Neural cell (in vitro differentiated cells): ENCODE data around the gene PIAS1. TPM values are rescaled to one million over a fixed set of nuclear protein-coding genes. Genes with fewer than 3 reads are reported as not detected.

Experiments
- H2AFZ ChIP-seq: fragments of 200-600, 300-800 bp; sonication (generic), shearing (Covaris generic); 2 replicates; pipeline ENCODE4 v1.6.0; 2014; ENCODE audit warnings: low read depth, mild to moderate bottlenecking, antibody characterized with exemption, low read length, moderate library complexity
- H3F3A ChIP-seq: fragments of 200-600 bp; shearing (Covaris generic); 2 replicates; pipeline ENCODE4 v1.6.1; 2016; ENCODE audit warnings: mild to moderate bottlenecking, moderate library complexity, mixed read lengths, antibody characterized with exemption, low read length; ENCODE audit not compliant: insufficient read depth, poor library complexity, severe bottlenecking
- H3K27ac ChIP-seq: fragments of 200-600, 300-800 bp; sonication (generic), shearing (Covaris generic); 2 replicates; pipeline ENCODE4 v1.5.1; 2014; ENCODE audit warnings: mild to moderate bottlenecking, low read length, moderate library complexity
- H3K27me3 ChIP-seq: fragments of 300-800, 200-600 bp; sonication (generic), shearing (Covaris generic); 2 replicates; pipeline ENCODE4 v1.6.0; 2014; ENCODE audit warnings: mild to moderate bottlenecking, low read depth, low read length, moderate library complexity; ENCODE audit not compliant: insufficient read depth
- H3K36me3 ChIP-seq: fragments of 300-800, 200-600 bp; sonication (generic), shearing (Covaris generic); 2 replicates; pipeline ENCODE4 v1.5.1; 2014; ENCODE audit warnings: mild to moderate bottlenecking, antibody characterized with exemption, low read length, moderate library complexity; ENCODE audit not compliant: insufficient read depth
- H3K4me2 ChIP-seq: fragments of 300-800, 200-600 bp; sonication (generic), shearing (Covaris generic); 2 replicates; pipeline ENCODE4 v1.6.0; 2014; ENCODE audit warnings: mild to moderate bottlenecking, low read length
- H3K4me3 ChIP-seq: fragments of 300-800, 200-600 bp; sonication (generic), shearing (Covaris generic); 2 replicates; pipeline ENCODE4 v1.5.1; 2014; ENCODE audit warnings: mild to moderate bottlenecking, low read length, moderate library complexity
- H3K79me2 ChIP-seq: fragments of 200-600 bp; shearing (Covaris generic); replicated peaks from 2 replicates; pipeline ENCODE4 v1.6.0; 2014; ENCODE audit warnings: mild to moderate bottlenecking, low read length, moderate library complexity; ENCODE audit not compliant: insufficient read depth
- H3K9ac ChIP-seq: fragments of 300-800, 200-600 bp; sonication (generic), shearing (Covaris generic); 2 replicates; pipeline ENCODE4 v1.6.1; 2016; ENCODE audit warnings: mild to moderate bottlenecking, low read length, mixed read lengths
- H3K9me2 ChIP-seq: fragments of 200-600 bp; shearing (Covaris generic); 2 replicates; pipeline ENCODE4 v1.6.1; 2016; ENCODE audit warnings: mild to moderate bottlenecking, low read length, mixed read lengths; ENCODE audit not compliant: insufficient read depth
- H3K9me3 ChIP-seq: fragments of 200-600, 300-800 bp; sonication (generic), shearing (Covaris generic); 2 replicates; pipeline ENCODE4 v1.6.1; 2016; ENCODE audit warnings: mild to moderate bottlenecking, mixed run types, low read length, moderate library complexity, mixed read lengths
- H4K20me1 ChIP-seq: fragments of 200-600 bp; shearing (Covaris generic); 2 replicates; pipeline ENCODE4 v1.6.1; 2016; ENCODE audit warnings: mild to moderate bottlenecking, mixed run types; ENCODE audit not compliant: insufficient read depth
- CTCF ChIP-seq: fragments of 450-650 bp; IDR thresholded peaks from 2 replicates; pipeline ENCODE4 v1.5.1; 2014; ENCODE audit warnings: antibody characterized with exemption, mild to moderate bottlenecking, moderate library complexity; ENCODE audit not compliant: poor library complexity, severe bottlenecking
- EP300 ChIP-seq: fragments of 450-650 bp; conservative IDR thresholded peaks from 2 replicates; pipeline ENCODE4 v1.6.1; 2014; ENCODE audit warnings: antibody characterized with exemption, mild to moderate bottlenecking, moderate library complexity; ENCODE audit not compliant: poor library complexity, severe bottlenecking
- EZH2 ChIP-seq: fragments of 200-600, 300-800 bp; shearing (Covaris generic), sonication (generic); IDR thresholded peaks from 2 replicates; pipeline ENCODE4 v1.6.1; 2014; ENCODE audit warnings: antibody characterized with exemption, low read length, borderline replicate concordance, mild to moderate bottlenecking; ENCODE audit not compliant: insufficient read depth, poor library complexity, severe bottlenecking
- MXI1 ChIP-seq: fragments of 450-650 bp; conservative IDR thresholded peaks from 2 replicates; pipeline ENCODE4 v1.6.1; 2014; ENCODE audit warnings: antibody characterized with exemption, mild to moderate bottlenecking; ENCODE audit not compliant: poor library complexity, severe bottlenecking
- POLR2AphosphoS5 ChIP-seq: IDR thresholded peaks from 2 replicates; pipeline ENCODE4 v1.6.1; 2012
- RAD21 ChIP-seq: fragments of 450-650 bp; conservative IDR thresholded peaks from 2 replicates; pipeline ENCODE4 v1.6.1; 2014; ENCODE audit warnings: antibody characterized with exemption, mild to moderate bottlenecking, moderate library complexity
- REST ChIP-seq: IDR thresholded peaks from 2 replicates; pipeline ENCODE4 v1.6.1; 2012; ENCODE audit warnings: borderline replicate concordance
- SMC3 ChIP-seq: fragments of 450-650 bp; conservative IDR thresholded peaks from 2 replicates; pipeline ENCODE4 v1.6.1; 2014; ENCODE audit warnings: antibody characterized with exemption, mild to moderate bottlenecking, moderate library complexity; ENCODE audit not compliant: poor library complexity
- TAF1 ChIP-seq: IDR thresholded peaks from 2 replicates; pipeline ENCODE4 v1.6.1; 2012; ENCODE audit warnings: low read depth
- polyA plus RNA-seq: library from polyadenylated mRNA; depleted of rRNA; stranded (reverse); fragments of >200 nt; gene quantifications from 2 replicates; pipeline ENCODE4 v1.2.3, GENCODE V29; 2014

PIAS1 gene
- polyA plus RNA-seq, 1 donor from 2014 or later, result 14.3 TPM

DNA sequence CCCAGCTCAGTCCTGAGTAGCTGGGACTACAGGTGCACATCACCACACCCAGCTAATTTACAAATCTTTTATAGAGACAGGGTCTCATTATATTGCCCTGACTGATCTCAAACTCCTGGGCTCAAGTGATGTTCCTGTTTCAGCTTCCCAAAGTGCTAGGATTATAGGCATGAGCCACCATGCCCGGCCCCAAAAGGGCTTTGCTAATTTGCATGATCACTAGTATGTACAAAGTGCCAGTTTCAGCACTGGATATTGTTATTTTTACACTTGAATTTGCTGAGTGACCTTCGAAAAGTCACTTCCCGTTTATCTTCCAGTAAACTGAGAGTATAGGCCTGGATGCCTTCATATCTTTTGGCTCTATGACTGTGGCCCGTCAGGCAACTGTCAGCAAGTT, 163.2 kb downstream of the PIAS1 start:
- Histone ChIP-seq H3K9me2 (no peaks in the 10 kb centered on the region), H3K27ac (no peak overlapping the region), H3K79me2 (no peaks in the 10 kb centered on the region), H2AFZ (no peak overlapping the region), H3K4me3 (no peak overlapping the region), H4K20me1 (no peaks in the 10 kb centered on the region), H3K27me3 (no peaks in the 10 kb centered on the region), H3K4me2 (no peak overlapping the region), H3K36me3 (no peaks in the 10 kb centered on the region), H3K9me3 (no peaks in the 10 kb centered on the region), H3K9ac (no peak overlapping the region), H3F3A (no peaks in the 10 kb centered on the region)
- no peak for TF ChIP-seq SMC3
- no peak for TF ChIP-seq RAD21
- no peak for TF ChIP-seq TAF1
- TF ChIP-seq MXI1, result no peak
- TF ChIP-seq EP300, result no peak
- TF ChIP-seq REST, result no peak
- TF ChIP-seq EZH2, result no peak
- no peak for TF ChIP-seq POLR2AphosphoS5
- no peak for TF ChIP-seq CTCF

- no peak overlapping the region for H3K4me3 ChIP-seq
- no peaks in the 10 kb centered on the region for H3K79me2 ChIP-seq
- H3K9me3 ChIP-seq, result no peaks in the 10 kb centered on the region
- H3K27ac ChIP-seq, result no peak overlapping the region
- no peaks in the 10 kb centered on the region for H3K36me3 ChIP-seq
- no peak overlapping the region for H3K4me2 ChIP-seq
- H3K9ac ChIP-seq, result no peak overlapping the region
- TF ChIP-seq EP300, result no peak
- no peak for TF ChIP-seq EZH2
- no peak for TF ChIP-seq REST
- no peak for TF ChIP-seq TAF1
- no peak for TF ChIP-seq SMC3
- H2AFZ ChIP-seq, result no peak overlapping the region
- no peaks in the 10 kb centered on the region for H3K9me2 ChIP-seq
- no peaks in the 10 kb centered on the region for H4K20me1 ChIP-seq
- H3K27me3 ChIP-seq, result no peaks in the 10 kb centered on the region
- no peaks in the 10 kb centered on the region for H3F3A ChIP-seq
These were observed 164.2 kb downstream of the PIAS1 start for GRCh38 chr15:68218331-68218730.
